ENCODE measurements around the gene APLF.
A peak's percentile ranks its signal among the peaks of the same experiment; 100 is the strongest.
"Not testable (repeated sequence)": the region's sequence is repeated elsewhere in the genome, so short reads cannot be mapped to it uniquely, and the experiment has no call there.

The APLF gene

GRCh38 chr2:68537011-68537410, 69.6 kb downstream of the APLF start:
- peak in 1 of 2 donors; percentile 11 for DNase-seq

DNA sequence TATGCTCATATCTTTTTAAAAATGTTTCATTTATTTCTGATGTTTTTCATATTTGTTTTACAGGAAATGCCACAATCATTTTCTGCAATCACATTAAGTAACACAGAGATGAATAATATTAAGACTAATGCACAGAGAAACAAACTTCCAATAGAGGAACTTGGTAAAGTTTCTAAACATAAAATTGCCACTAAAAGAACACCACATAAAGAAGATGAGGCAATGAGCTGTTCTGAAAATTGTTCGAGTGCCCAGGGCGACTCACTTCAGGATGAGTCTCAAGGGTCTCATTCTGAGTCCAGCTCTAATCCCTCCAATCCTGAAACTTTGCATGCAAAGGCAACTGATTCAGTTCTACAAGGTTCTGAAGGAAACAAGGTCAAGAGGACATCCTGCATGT, 70.4 kb downstream of the APLF start:
- DNase-seq: peak; percentile 56 to 66

DNA sequence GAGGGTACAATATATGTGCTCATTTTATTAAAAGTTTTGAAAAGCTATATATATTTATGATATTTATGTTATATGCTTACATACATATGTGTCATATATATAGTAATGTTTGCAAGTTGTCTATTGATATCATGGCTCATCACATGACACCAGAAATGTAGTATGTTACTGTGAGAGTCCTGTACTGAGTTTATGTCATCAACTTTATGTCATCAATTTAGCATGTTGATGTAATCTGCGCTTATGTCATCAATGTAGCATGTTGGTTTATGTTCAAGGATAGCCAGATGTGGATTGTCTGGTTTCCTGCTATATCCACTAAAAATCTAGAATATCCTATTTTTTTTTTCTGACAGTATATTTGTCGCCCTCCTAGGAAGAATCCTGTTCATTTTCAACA, 77.4 kb downstream of the APLF start:
- no peak for DNase-seq

DNA sequence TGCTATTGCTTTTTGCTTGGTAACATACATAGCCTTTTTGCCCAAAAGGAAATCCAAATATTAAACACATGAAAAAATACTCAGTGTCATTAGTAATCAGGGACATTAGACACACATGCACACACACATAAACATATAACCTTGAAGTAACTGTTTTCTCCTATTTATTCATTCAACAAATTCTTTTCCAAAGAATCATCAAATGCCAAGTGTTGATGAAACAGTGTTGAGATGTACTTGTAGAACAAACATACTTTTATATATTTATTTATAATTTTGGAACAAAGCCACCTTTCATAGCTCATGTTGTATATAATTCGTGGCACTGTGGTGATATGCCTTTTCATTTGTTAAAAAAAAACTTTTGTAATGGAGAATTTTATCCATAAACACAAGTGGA, 81.0 kb downstream of the APLF start:
- no peak for DNase-seq

- DNase-seq: no peak
Observed at GRCh38 chr2:68553098-68553497, 85.7 kb downstream of the APLF start.

- not testable (repeated sequence) for DNase-seq
Observed at GRCh38 chr2:68555425-68556206, 88.2 kb downstream of the APLF start.

DNA sequence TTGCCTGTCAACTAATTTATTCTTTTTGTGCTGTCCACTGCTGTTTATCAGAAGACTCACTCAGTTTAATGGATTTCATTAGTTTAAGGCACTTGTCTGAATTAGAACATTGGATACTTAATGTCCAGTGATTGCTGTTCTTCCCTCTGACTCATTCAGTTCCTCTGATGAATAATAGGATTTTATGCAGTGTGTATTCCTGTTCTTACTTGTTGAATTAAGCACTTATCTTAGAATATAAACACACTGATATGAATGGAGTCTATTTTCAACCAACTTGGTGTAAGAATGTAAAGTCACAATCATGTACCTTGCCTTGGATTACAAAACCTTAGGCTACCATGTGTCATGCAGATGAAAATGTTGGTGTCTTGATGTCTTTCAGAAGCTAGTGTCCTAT, 89.0 kb downstream of the APLF start:
- DNase-seq: no peak

DNA sequence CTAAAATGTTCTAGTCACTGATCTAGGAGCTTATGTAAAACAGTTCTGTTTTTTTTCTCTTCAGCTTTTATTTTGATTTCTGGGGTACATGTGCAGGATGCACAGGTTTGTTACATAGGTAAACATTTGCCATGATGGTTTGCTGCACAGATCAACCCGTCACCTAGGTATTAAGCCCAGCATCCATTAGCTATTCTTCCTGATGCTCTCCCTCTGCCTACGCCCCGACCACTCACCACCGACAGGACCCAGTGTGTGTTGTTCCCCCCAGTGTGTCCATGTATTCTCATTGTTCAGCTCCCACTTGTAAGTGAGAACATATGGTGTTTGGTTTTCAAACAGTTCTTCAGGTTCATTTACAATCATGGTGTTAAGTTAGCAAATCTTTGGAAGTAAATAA, 91.2 kb downstream of the APLF start:
- DNase-seq: no peak

DNA sequence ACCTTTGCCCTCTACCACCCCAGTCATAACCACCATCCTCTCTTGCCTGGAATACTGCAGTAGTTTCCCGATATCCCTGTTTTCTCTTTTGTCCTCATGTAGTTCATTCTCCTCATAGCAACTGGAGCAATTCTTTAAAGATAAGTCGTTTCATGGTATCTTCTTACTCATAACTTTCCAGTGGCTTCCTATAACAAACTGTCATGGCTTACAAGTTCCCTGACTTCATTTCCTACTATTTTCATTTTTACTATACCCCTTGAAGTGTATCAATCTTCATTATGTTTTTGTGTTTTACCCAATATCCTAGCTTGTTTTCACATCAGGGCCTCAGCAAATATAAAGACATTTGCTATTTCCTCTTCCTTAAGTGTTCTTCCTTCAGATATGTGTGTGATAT, 92.3 kb downstream of the APLF start:
- no peak for DNase-seq

DNA sequence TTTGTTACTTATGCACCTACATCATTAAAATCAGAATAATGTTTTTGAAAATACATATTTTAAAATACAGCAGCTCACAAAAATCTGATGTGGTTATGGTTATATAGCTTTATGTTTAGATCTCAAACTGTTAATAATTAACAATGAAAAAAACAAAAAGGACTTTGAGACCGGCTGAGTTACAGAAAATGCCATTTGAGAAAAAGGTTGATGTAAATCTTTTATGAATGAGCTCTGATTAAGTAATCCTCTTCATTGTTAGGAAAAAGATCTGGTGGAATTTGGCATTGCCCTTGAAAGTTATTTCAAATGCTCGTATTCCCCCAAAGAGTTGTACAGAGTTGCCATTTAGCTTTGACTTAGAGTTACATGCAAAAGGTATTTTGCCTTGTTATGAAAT, 93.2 kb downstream of the APLF start:
- no peak for DNase-seq

DNA sequence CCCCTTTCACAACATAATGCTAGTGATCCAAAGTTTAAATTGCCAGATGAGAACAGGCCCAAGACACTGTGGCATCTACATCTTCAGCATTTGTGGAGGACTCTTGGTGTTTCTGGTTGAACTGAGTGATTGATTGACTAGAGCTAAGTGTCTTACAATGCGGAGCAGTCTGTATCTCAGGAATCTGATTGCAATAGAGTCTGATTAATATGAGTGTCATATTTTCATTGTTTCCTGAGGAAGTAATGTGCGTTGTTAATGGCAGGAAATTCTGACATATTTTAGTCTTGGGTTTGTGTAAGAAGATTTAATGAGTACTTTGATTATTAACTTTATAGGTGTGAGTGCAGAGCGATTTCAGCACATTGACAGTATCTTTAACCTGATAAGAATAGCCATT, 94.0 kb downstream of the APLF start:
- DNase-seq: no peak

GRCh38 chr2:68562934-68563333, 95.5 kb downstream of the APLF start:
- no peak for DNase-seq

GRCh38 chr2:68564426-68564825, 97.0 kb downstream of the APLF start:
- no peak for DNase-seq

GRCh38 chr2:68565273-68565672, 97.9 kb downstream of the APLF start:
- DNase-seq: no peak

GRCh38 chr2:68565858-68566257, 98.5 kb downstream of the APLF start:
- no peak for DNase-seq

- DNase-seq: no peak
Observed at GRCh38 chr2:68566362-68566761, 99.0 kb downstream of the APLF start.

- no peak for DNase-seq
Observed at GRCh38 chr2:68568116-68568515, 100.7 kb downstream of the APLF start.

- no peak for DNase-seq
Observed at GRCh38 chr2:68569604-68570003, 102.2 kb downstream of the APLF start.

DNA sequence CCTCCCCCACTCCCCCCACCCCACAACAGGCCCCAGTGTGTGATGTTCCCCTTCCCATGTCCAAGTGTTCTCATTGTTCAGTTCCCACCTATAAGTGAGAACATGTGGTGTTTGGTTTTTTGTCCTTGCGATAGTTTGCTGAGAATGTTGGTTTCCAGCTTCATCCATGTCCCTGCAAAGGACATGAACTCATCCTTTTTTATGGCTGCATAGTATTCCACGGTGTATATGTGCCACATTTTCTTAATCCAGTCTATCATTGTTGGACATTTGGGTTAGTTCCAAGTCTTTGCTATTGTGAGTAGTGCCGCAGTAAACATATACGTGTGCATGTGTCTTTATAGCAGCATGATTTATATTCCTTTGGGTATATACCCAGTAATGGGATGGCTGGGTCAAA, 103.0 kb downstream of the APLF start:
- DNase-seq: not testable (repeated sequence)

- no peak for DNase-seq
Observed at GRCh38 chr2:68574202-68574791, 106.9 kb downstream of the APLF start.

DNA sequence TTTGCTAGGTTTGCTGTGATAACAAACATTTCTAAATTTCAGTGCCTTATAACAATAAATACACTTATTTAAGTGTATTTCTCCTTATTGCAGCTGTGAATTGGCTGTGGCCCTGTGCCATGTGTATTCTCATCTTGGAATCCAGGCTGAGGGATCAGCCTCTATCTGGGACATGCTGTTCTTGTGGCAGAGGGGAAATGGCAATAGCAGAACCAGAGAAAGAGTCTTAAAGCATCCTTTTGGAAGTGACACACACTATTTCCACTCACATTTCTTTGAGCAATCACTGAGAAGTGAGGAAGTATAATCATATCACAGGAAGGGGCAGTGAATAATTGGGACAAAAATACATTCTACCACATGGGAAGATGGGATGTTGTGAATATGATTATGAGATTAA, 109.8 kb downstream of the APLF start:
- DNase-seq: no peak

DNA sequence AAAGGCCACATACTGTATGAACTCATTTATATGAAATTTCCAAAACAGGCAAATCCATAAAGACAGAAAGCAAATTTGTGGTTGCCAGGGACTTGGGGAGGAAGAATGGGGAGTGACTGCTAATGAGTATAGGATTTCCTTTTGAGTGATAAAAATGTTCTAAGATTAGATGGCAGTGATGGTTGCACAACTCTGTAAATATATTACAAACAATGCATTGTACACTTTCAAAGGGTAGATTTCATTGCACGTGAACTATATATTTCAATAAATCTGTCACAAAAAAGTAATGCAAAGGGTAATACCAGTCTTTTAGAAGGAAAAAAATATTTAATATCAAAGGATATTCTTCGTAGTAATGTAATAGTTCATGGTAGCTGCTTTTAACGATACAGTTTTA, 112.3 kb downstream of the APLF start:
- DNase-seq: no peak

DNA sequence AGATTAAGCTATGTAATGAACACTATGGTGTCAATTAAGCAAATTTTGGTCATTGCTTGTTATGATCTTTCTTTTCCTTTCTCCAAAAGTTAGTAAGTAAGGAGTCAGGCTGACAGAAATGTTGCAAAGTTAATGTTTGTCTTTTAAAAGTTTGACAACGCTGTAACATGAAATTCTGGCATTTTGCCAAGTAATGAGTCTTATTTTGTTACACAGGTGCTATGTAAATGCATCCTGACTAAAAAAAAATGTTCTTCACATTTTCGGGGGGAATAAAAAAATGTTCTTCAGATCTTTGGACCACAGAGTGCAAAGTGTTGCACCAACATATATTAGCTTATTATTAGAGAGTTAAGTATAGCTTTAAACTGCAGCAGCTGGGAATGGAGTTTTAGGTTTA, 121.2 kb downstream of the APLF start:
- no peak for DNase-seq

GRCh38 chr2:68589963-68590362, 122.6 kb downstream of the APLF start:
- no peak for DNase-seq

GRCh38 chr2:68590702-68591101, 123.3 kb downstream of the APLF start:
- DNase-seq: no peak

Data from inflammatory macrophage treated with lipopolysaccharide for 1 hour (primary cell).